HCT116 (cell line): ENCODE measurements around the gene LNPEP. TPM values are rescaled to one million over a fixed set of nuclear protein-coding genes. Genes with fewer than 3 reads are reported as not detected.

Experiments used
- ATAC-seq: fragments of 200-7000 bp; cut with Tn5 transposase; 2 replicates; pipeline ENCODE4 v1.9.1; 2020; ENCODE audit warnings: mild to moderate bottlenecking, moderate library complexity
- BruUV-seq: library from RNA; stranded (reverse); fragments of 400-500 nt; replicated peaks from 2 replicates; lab custom pipeline; 2021; lab: Mats Ljungman, UMichigan
- CTCF ChIA-PET: fragments of 300-600 bp; sonication (Branson Sonifier 250); formaldehyde crosslinking; loops from one replicate; lab custom pipeline; 2021; ENCODE audit warnings: antibody characterized with exemption; lab: Charles Lee
- POLR2A ChIA-PET: fragments of 300-600, 350-600 bp; sonication (Branson Sonifier 250); formaldehyde crosslinking; loops from one replicate; lab custom pipeline; 2021; ENCODE audit warnings: antibody characterized with exemption; lab: Charles Lee
- RAD21 ChIA-PET, 2 experiments: fragments of 300-600 bp; sonication (Branson Sonifier 250); formaldehyde crosslinking; loops; one replicate each; lab custom pipeline; 2023; ENCODE audit warnings: low total read pairs in 2 of 2; ENCODE audit not compliant: uncharacterized antibody in 2 of 2, unreplicated experiment in 2 of 2, low non-redundant PET in 1 of 2; lab: Charles Lee
- DNase-seq: peaks from one replicate; pipeline ENCODE4 v3.0.0-alpha.2; 2010; ENCODE audit warnings: low read depth, low spot score
- H2AFZ ChIP-seq: fragments of 200-600 bp; shearing (Covaris generic), sonication (generic); 2 replicates; pipeline ENCODE4 v1.6.1; 2017; ENCODE audit warnings: low read depth, mixed run types, mixed read lengths, antibody characterized with exemption, low read length; ENCODE audit not compliant: poor library complexity, severe bottlenecking
- H3K27ac ChIP-seq: 2 replicates; pipeline ENCODE4 v1.5.1; 2012; ENCODE audit warnings: low read depth, low read length
- H3K27me3 ChIP-seq: fragments of 200-600 bp; sonication (generic); 2 replicates; pipeline ENCODE4 v1.6.1; 2016; ENCODE audit warnings: mixed run types, low read length, mixed read lengths; ENCODE audit not compliant: insufficient read depth
- H3K36me3 ChIP-seq, 2 experiments: fragments of 200-500 bp in 1 of 2; fragments of 200-600 bp in 1 of 2; sonication (Bioruptor generic) in 1 of 2; sonication (generic) in 1 of 2; 2 replicates each; pipeline versions ENCODE4 v1.5.1 to v1.6.1; 2014 to 2016; ENCODE audit warnings: low read length in 2 of 2, inconsistent platforms in 1 of 2, mixed read lengths in 1 of 2, mixed run types in 1 of 2; ENCODE audit not compliant: insufficient read depth in 2 of 2, control insufficient read depth in 1 of 2
- H3K4me1 ChIP-seq, 2 experiments: fragments of 200-600 bp in 1 of 2; sonication (generic) in 1 of 2; 2 replicates each; pipeline versions ENCODE4 v1.5.1 to v1.6.1; 2012 to 2017; ENCODE audit warnings: low read length in 2 of 2, inconsistent platforms in 1 of 2, mild to moderate bottlenecking in 1 of 2, mixed read lengths in 1 of 2, mixed run types in 1 of 2, moderate library complexity in 1 of 2; ENCODE audit not compliant: insufficient read depth in 2 of 2, control insufficient read depth in 1 of 2
- H3K4me2 ChIP-seq: fragments of 200-600 bp; sonication (generic); 2 replicates; pipeline ENCODE4 v1.6.1; 2017; ENCODE audit warnings: mixed run types, low read length, mixed read lengths
- H3K4me3 ChIP-seq, 2 experiments: fragments of 200-600 bp in 1 of 2; sonication (generic) in 1 of 2; replicated peaks in 1 of 2; 2 replicates each; pipeline ENCODE4 v1.5.1; 2011 to 2016; ENCODE audit warnings: low read length in 2 of 2, control low read depth in 1 of 2, low read depth in 1 of 2, mild to moderate bottlenecking in 1 of 2, mixed read lengths in 1 of 2, mixed run types in 1 of 2
- H3K79me2 ChIP-seq: fragments of 200-600 bp; sonication (generic); 2 replicates; pipeline ENCODE4 v1.6.1; 2017; ENCODE audit warnings: mild to moderate bottlenecking, mixed run types, low read length, moderate library complexity, mixed read lengths; ENCODE audit not compliant: insufficient read depth
- H3K9ac ChIP-seq: fragments of 200-600 bp; sonication (generic); 2 replicates; pipeline ENCODE4 v1.6.1; 2016; ENCODE audit warnings: low read length, mixed read lengths
- H3K9me2 ChIP-seq: fragments of 200-600 bp; sonication (generic), shearing (Covaris generic); 2 replicates; pipeline ENCODE4 v1.6.1; 2017; ENCODE audit warnings: mixed run types, mild to moderate bottlenecking, moderate library complexity; ENCODE audit not compliant: insufficient read depth
- H3K9me3 ChIP-seq, 2 experiments: fragments of 200-500 bp in 1 of 2; fragments of 200-600 bp in 1 of 2; sonication (Bioruptor generic) in 1 of 2; sonication (generic) in 1 of 2; 2 replicates each; pipeline ENCODE4 v1.6.1; 2014 to 2017; ENCODE audit warnings: low read length in 2 of 2, mixed read lengths in 2 of 2, inconsistent platforms in 1 of 2, low read depth in 1 of 2, mild to moderate bottlenecking in 1 of 2, mixed run types in 1 of 2, moderate library complexity in 1 of 2; ENCODE audit not compliant: control insufficient read depth in 1 of 2, insufficient read depth in 1 of 2
- H4K20me1 ChIP-seq: fragments of 200-600 bp; sonication (generic), shearing (Covaris generic); 2 replicates; pipeline ENCODE4 v1.6.1; 2017; ENCODE audit warnings: mixed run types, mild to moderate bottlenecking, moderate library complexity; ENCODE audit not compliant: insufficient read depth
- CBX3 ChIP-seq: IDR thresholded peaks from 2 replicates; pipeline ENCODE4 v1.6.1; 2012; ENCODE audit warnings: low read depth
- CEBPB ChIP-seq: IDR thresholded peaks from 2 replicates; pipeline ENCODE4 v1.6.1; 2012; ENCODE audit warnings: low read depth
- CTCF ChIP-seq, 3 experiments: fragments of 200-600 bp in 1 of 3; sonication (generic) in 1 of 3; IDR thresholded peaks in 2 of 3; conservative IDR thresholded peaks in 1 of 3; 2 replicates each; pipeline ENCODE4 v1.5.1; 2012 to 2017; ENCODE audit warnings: low read depth in 2 of 3, low read length in 2 of 3, antibody characterized with exemption in 1 of 3, borderline replicate concordance in 1 of 3, control low read depth in 1 of 3, mild to moderate bottlenecking in 1 of 3, mixed read lengths in 1 of 3, mixed run types in 1 of 3, moderate library complexity in 1 of 3; ENCODE audit not compliant: insufficient read depth in 1 of 3
- EZH2phosphoT487 ChIP-seq: fragments of 200-600 bp; IDR thresholded peaks from 2 replicates; pipeline ENCODE4 v1.6.1; 2018; ENCODE audit warnings: antibody characterized with exemption, borderline replicate concordance
- JUND ChIP-seq: IDR thresholded peaks from 2 replicates; pipeline ENCODE4 v1.6.1; 2012
- POLR2A ChIP-seq: IDR thresholded peaks from 2 replicates; pipeline ENCODE4 v1.7.0; 2011; ENCODE audit warnings: borderline replicate concordance; ENCODE audit not compliant: insufficient read depth, insufficient read length; ENCODE audit errors: extremely low read depth
- POLR2AphosphoS5 ChIP-seq: IDR thresholded peaks from 2 replicates; pipeline ENCODE4 v1.6.1; 2011; ENCODE audit warnings: mild to moderate bottlenecking, low read depth, low read length, moderate library complexity
- SRF ChIP-seq: IDR thresholded peaks from 2 replicates; pipeline ENCODE4 v1.6.1; 2012; ENCODE audit warnings: low read depth
- ZBTB33 ChIP-seq: IDR thresholded peaks from 2 replicates; pipeline ENCODE4 v1.6.1; 2011; ENCODE audit warnings: mild to moderate bottlenecking, low read length, moderate library complexity; ENCODE audit not compliant: insufficient replicate concordance; ENCODE audit errors: extremely low read depth
- ZNF274 ChIP-seq: fragments of 200-500 bp; sonication (Bioruptor generic); IDR thresholded peaks from 2 replicates; pipeline ENCODE4 v1.6.1; 2014; ENCODE audit warnings: mild to moderate bottlenecking, low read depth, low read length, inconsistent platforms
- intact Hi-C: fragments of 100-400 bp; cut with micrococcal nuclease; formaldehyde crosslinking; loops from 2 replicates; pipeline ENCODE4 v1.10.0; 2022
- total RNA-seq: library from RNA; stranded (reverse); gene quantifications from one replicate; pipeline ENCODE4 v1.2.1, GENCODE V29; 2021; ENCODE audit not compliant: unreplicated experiment
- TF ChIP-seq, protein P1 (sequence below): IDR thresholded peaks from 2 replicates; pipeline ENCODE4 v1.6.1; 2012
- TF ChIP-seq, protein P2 (sequence below): IDR thresholded peaks from 2 replicates; pipeline ENCODE4 v1.6.1; 2012

Gene LNPEP
- total RNA-seq, 1 experiment from 2014 or later, result 14.9 TPM

DNA sequence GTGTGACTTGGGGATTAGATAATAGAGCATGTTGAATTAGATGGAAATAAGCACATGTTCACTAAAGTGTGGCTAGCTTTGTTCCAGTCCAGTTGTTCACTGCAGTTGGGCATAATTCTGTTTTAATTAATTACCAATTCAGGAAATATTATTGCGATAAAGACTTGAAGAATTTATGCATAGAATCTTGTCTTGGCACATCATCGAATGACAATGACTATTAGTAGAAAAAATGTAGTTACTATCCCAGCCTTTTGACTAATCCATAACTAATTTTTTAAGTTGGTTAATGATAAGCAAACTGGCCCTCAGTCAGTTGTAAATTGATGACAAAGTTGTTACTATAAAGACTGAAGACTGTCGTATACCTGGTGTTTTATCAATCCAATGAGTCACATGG lies 10.5 kb downstream of the LNPEP start:
- H3K79me2 ChIP-seq, result peaks cover 29% of the 10 kb centered on the region
- H3K9me3 ChIP-seq, result no peaks in the 10 kb centered on the region
- ATAC-seq (no peak), DNase-seq (no peak)
- H2AFZ ChIP-seq, result no peak overlapping the region
- no peaks in the 10 kb centered on the region for H3K27me3 ChIP-seq
- TF ChIP-seq CEBPB (no peak), CTCF (IDR thresholded peaks at IDR 0.05 in 2 of 3, conservative IDR thresholded peaks at IDR 0.05 in 1 of 3; ENCODE audit: borderline replicate concordance in 1 of 3, insufficient read depth in 1 of 3, low read depth in 2 of 3, low read length in 2 of 3) (no peak), POLR2A (no peak), POLR2AphosphoS5 (no peak)
- H3K9me2 ChIP-seq, result no peaks in the 10 kb centered on the region
- H3K9ac ChIP-seq, result no peak overlapping the region
- RAD21 ChIA-PET, result no interaction called here
- no peak overlapping the region for H3K27ac ChIP-seq
- H3K36me3 ChIP-seq, result no peaks in the 10 kb centered on the region
- H4K20me1 ChIP-seq, result no peaks in the 10 kb centered on the region
- POLR2A ChIA-PET, result no interaction called here
- BruUV-seq, result no TSS peak
- H3K4me3 ChIP-seq, result no peak overlapping the region
- no peak overlapping the region for H3K4me2 ChIP-seq
- CTCF ChIA-PET, result no interaction called here
- H3K4me1 ChIP-seq, result peaks cover 0 to 4% of the 10 kb centered on the region in 2 experiments; a peak in 1 of 4 replicates
- intact Hi-C loops, result no loop called here

DNA sequence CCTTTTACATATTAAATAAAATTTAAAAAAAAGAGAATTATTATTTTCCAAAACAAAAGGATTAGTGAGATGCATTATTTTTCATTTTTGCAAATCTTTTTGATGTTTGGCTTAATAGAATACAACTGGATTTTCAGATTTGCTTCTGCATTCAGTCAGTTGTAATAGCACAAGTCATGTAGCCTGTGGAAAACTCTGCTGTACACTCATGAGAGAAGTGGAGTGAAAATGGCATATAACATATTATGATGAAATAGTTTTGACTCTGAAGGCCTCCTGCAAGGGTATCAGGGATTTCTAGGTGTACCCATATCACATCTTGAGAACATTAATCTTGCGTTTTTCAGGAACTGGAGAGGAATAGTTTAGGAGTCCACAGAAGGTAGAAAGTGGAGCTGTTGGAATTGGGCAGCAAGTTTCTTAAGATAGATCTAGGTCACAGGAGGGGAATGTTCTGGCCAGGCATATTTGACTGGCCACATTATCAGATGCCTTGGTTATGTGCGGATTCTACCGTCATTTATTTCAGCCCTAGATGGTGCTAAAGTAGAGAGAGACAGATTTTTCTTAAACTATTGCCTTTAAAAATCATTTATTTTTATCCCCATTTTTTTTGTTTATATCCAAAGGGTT lies 16.4 kb downstream of the LNPEP start:
- ChIA-PET POLR2A (no interaction called here), RAD21 (no interaction called here), CTCF (no interaction called here)
- no TSS peak for BruUV-seq
- H4K20me1 ChIP-seq, result 0 out of 2 replicates have a peak, but pooled peaks cover 5% of the 10 kb centered on the region
- no peak overlapping the region for H2AFZ ChIP-seq
- no peak overlapping the region for H3K4me2 ChIP-seq
- no peaks in the 10 kb centered on the region for H3K4me1 ChIP-seq
- no peaks in the 10 kb centered on the region for H3K27me3 ChIP-seq
- H3K9me3 ChIP-seq, result no peaks in the 10 kb centered on the region
- peaks cover 38% of the 10 kb centered on the region for H3K79me2 ChIP-seq
- H3K27ac ChIP-seq, result no peak overlapping the region
- no peaks in the 10 kb centered on the region for H3K9me2 ChIP-seq
- H3K4me3 ChIP-seq, result no peak overlapping the region
- H3K36me3 ChIP-seq, result no peaks in the 10 kb centered on the region
- DNase-seq, result no peak
- ATAC-seq, result no peak
- no peak overlapping the region for H3K9ac ChIP-seq
- intact Hi-C loops, result no loop called here
- TF ChIP-seq CBX3 (no peak), JUND (no peak), SRF (no peak), EZH2phosphoT487 (no peak), POLR2A (no peak), CTCF (IDR thresholded peaks at IDR 0.05 in 2 of 3, conservative IDR thresholded peaks at IDR 0.05 in 1 of 3; ENCODE audit: borderline replicate concordance in 1 of 3, insufficient read depth in 1 of 3, low read depth in 2 of 3, low read length in 2 of 3) (no peak), ZBTB33 (no peak), ZNF274 (no peak)
- TF ChIP-seq, protein P1, sequence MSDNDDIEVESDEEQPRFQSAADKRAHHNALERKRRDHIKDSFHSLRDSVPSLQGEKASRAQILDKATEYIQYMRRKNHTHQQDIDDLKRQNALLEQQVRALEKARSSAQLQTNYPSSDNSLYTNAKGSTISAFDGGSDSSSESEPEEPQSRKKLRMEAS, result no peak
- TF ChIP-seq, protein P2, sequence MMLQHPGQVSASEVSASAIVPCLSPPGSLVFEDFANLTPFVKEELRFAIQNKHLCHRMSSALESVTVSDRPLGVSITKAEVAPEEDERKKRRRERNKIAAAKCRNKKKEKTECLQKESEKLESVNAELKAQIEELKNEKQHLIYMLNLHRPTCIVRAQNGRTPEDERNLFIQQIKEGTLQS, result no peak
